H1 (cell line): ENCODE data around the gene CA5A. TPM values are rescaled to one million over a fixed set of nuclear protein-coding genes. Genes with fewer than 3 reads are reported as not detected.

ENCODE experiments used
- CTCF ChIA-PET: fragments of 300-600 bp; sonication (Branson Sonifier 250); formaldehyde crosslinking; loops from one replicate; lab custom pipeline; 2021; ENCODE audit not compliant: partially characterized antibody; lab: Charles Lee
- POLR2A ChIA-PET: fragments of 300-600 bp; sonication (Branson Sonifier 250); formaldehyde crosslinking; loops from one replicate; lab custom pipeline; 2021; ENCODE audit warnings: inconsistent platforms; ENCODE audit not compliant: partially characterized antibody; lab: Charles Lee
- DNase-seq, 2 experiments: peaks; one replicate each; pipeline versions ENCODE4 v3.0.0 to v3.0.0-alpha.2; 2010 to 2022; ENCODE audit warnings: low spot score in 2 of 2, low read depth in 1 of 2, mixed read lengths in 1 of 2
- FAIRE-seq: peaks from 2 replicates; lab custom pipeline; 2011; peaks lifted over from hg19 to GRCh38; lab: Jason Lieb, UNC
- H2AFZ ChIP-seq: 2 replicates; pipeline ENCODE4 v1.8.1; 2012; ENCODE audit warnings: low read length, inconsistent platforms
- H2AK5ac ChIP-seq: 2 replicates; pipeline ENCODE4 v1.6.1; 2013; ENCODE audit warnings: low read depth, low read length
- H2BK120ac ChIP-seq: replicated peaks from 2 replicates; pipeline ENCODE3; 2013; ENCODE audit warnings: low read depth, low read length, inconsistent platforms
- H2BK12ac ChIP-seq: 2 replicates; pipeline ENCODE4 v1.6.1; 2013; ENCODE audit warnings: low read depth, low read length
- H2BK15ac ChIP-seq: 2 replicates; pipeline ENCODE4 v1.6.1; 2013; ENCODE audit warnings: low read length
- H2BK20ac ChIP-seq: 2 replicates; pipeline ENCODE4 v1.6.1; 2013; ENCODE audit warnings: low read length
- H2BK5ac ChIP-seq: 2 replicates; pipeline ENCODE4 v1.6.1; 2013; ENCODE audit warnings: low read depth, low read length
- H3K14ac ChIP-seq: 2 replicates; pipeline ENCODE4 v1.6.1; 2013; ENCODE audit warnings: inconsistent platforms; ENCODE audit not compliant: insufficient read length
- H3K18ac ChIP-seq: 2 replicates; pipeline ENCODE4 v1.6.1; 2013; ENCODE audit warnings: low read length; ENCODE audit errors: extremely low read depth
- H3K23ac ChIP-seq: 2 replicates; pipeline ENCODE4 v1.6.1; 2013; ENCODE audit warnings: inconsistent platforms; ENCODE audit not compliant: insufficient read length
- H3K23me2 ChIP-seq: 2 replicates; pipeline ENCODE4 v1.6.1; 2013; ENCODE audit warnings: low read depth, low read length
- H3K27ac ChIP-seq: 2 replicates; pipeline ENCODE4 v1.6.1; 2011; ENCODE audit warnings: low read depth, low read length, inconsistent platforms
- H3K27me3 ChIP-seq, 4 experiments: replicated peaks in 1 of 4; 1 replicate in 1 of 4; 2 replicates in 3 of 4; pipeline versions ENCODE4 v1.6.1 to v1.8.1; 2011 to 2013; ENCODE audit warnings: low read length in 3 of 4, mild to moderate bottlenecking in 3 of 4, inconsistent platforms in 2 of 4, mixed read lengths in 2 of 4, moderate library complexity in 1 of 4; ENCODE audit not compliant: control insufficient read depth in 3 of 4, insufficient read depth in 3 of 4; ENCODE audit errors: extremely low read depth in 1 of 4
- H3K36me3 ChIP-seq, 4 experiments: 2 replicates each; pipeline versions ENCODE4 v1.6.1 to v1.8.1; 2011 to 2013; ENCODE audit warnings: mild to moderate bottlenecking in 4 of 4, low read length in 3 of 4, moderate library complexity in 2 of 4, control low read depth in 1 of 4, inconsistent platforms in 1 of 4; ENCODE audit not compliant: insufficient read depth in 4 of 4, control insufficient read depth in 2 of 4
- H3K4ac ChIP-seq: replicated peaks from 2 replicates; pipeline ENCODE3; 2013; ENCODE audit warnings: low read length, low read depth, mixed read lengths, inconsistent platforms; ENCODE audit not compliant: insufficient read length
- H3K4me1 ChIP-seq, 4 experiments: replicated peaks in 1 of 4; 1 replicate in 1 of 4; 2 replicates in 3 of 4; pipeline versions ENCODE4 v1.6.1 to v1.8.1; 2011 to 2013; ENCODE audit warnings: low read length in 3 of 4, inconsistent platforms in 2 of 4, mixed read lengths in 1 of 4; ENCODE audit not compliant: insufficient read depth in 4 of 4, control insufficient read depth in 3 of 4
- H3K4me2 ChIP-seq, 2 experiments: 2 replicates each; pipeline versions ENCODE4 v1.6.1 to v1.8.1; 2011 to 2013; ENCODE audit warnings: low read depth in 2 of 2, low read length in 2 of 2, control low read depth in 1 of 2, inconsistent platforms in 1 of 2, mild to moderate bottlenecking in 1 of 2; ENCODE audit not compliant: insufficient read depth in 1 of 2
- H3K4me3 ChIP-seq, 4 experiments: fragments of 200-600, 300-600 bp in 1 of 4; sonication (generic), shearing (Covaris generic), sonication (Bioruptor Twin) in 1 of 4; 2 replicates each; pipeline versions ENCODE4 v1.5.1 to v1.8.1; 2011 to 2016; ENCODE audit warnings: low read length in 4 of 4, low read depth in 3 of 4, control low read depth in 2 of 4, inconsistent platforms in 2 of 4, mild to moderate bottlenecking in 2 of 4, mixed read lengths in 1 of 4, moderate library complexity in 1 of 4; ENCODE audit not compliant: insufficient read depth in 2 of 4; ENCODE audit errors: extremely low read depth in 1 of 4
- H3K56ac ChIP-seq: replicated peaks from 2 replicates; pipeline ENCODE3; 2013; ENCODE audit warnings: low read depth, mild to moderate bottlenecking, mixed read lengths, low read length, inconsistent platforms; ENCODE audit not compliant: insufficient read length
- H3K79me1 ChIP-seq: 2 replicates; pipeline ENCODE4 v1.6.1; 2013; ENCODE audit warnings: low read depth, low read length, control low read depth
- H3K79me2 ChIP-seq, 2 experiments: 2 replicates each; pipeline versions ENCODE4 v1.6.1 to v1.8.1; 2012 to 2013; ENCODE audit warnings: low read length in 2 of 2, mild to moderate bottlenecking in 2 of 2, inconsistent platforms in 1 of 2; ENCODE audit not compliant: insufficient read depth in 2 of 2, control insufficient read depth in 1 of 2
- H3K9ac ChIP-seq, 4 experiments: replicated peaks in 1 of 4; 1 replicate in 1 of 4; 2 replicates in 3 of 4; pipeline versions ENCODE4 v1.6.1 to v1.8.1; 2011 to 2013; ENCODE audit warnings: low read depth in 3 of 4, low read length in 3 of 4, control low read depth in 2 of 4, mild to moderate bottlenecking in 2 of 4, moderate library complexity in 2 of 4, inconsistent platforms in 1 of 4; ENCODE audit errors: extremely low read depth in 1 of 4
- H3K9me3 ChIP-seq, 2 experiments: 2 replicates each; pipeline versions ENCODE4 v1.6.1 to v1.8.1; 2012 to 2013; ENCODE audit warnings: mild to moderate bottlenecking in 2 of 2, moderate library complexity in 2 of 2, control low read depth in 1 of 2, inconsistent platforms in 1 of 2, low read depth in 1 of 2, low read length in 1 of 2, mixed read lengths in 1 of 2; ENCODE audit not compliant: insufficient read depth in 2 of 2
- H4K20me1 ChIP-seq, 2 experiments: replicated peaks in 1 of 2; 2 replicates each; pipeline versions ENCODE3 to v1.8.1; 2011 to 2013; ENCODE audit warnings: inconsistent platforms in 2 of 2, low read length in 2 of 2, mild to moderate bottlenecking in 1 of 2; ENCODE audit not compliant: insufficient read depth in 2 of 2, control insufficient read depth in 1 of 2
- H4K5ac ChIP-seq: 2 replicates; pipeline ENCODE4 v1.6.1; 2013; ENCODE audit warnings: low read length, low read depth, mixed read lengths, inconsistent platforms; ENCODE audit not compliant: insufficient read length
- H4K8ac ChIP-seq: 2 replicates; pipeline ENCODE4 v1.8.0; 2013; ENCODE audit warnings: mild to moderate bottlenecking, moderate library complexity, low read length, inconsistent platforms; ENCODE audit not compliant: insufficient read depth; ENCODE audit errors: extremely low read depth
- H4K91ac ChIP-seq: replicated peaks from 2 replicates; pipeline ENCODE3; 2013; ENCODE audit warnings: low read length, mixed read lengths, inconsistent platforms; ENCODE audit not compliant: insufficient read length
- CBX8 ChIP-seq: fragments of 300-800, 300-1000 bp; sonication (generic); IDR thresholded peaks from 2 replicates; pipeline ENCODE4 v1.7.1; 2016; ENCODE audit warnings: low read depth, low read length, borderline replicate concordance
- E2F6 ChIP-seq: IDR thresholded peaks from 2 replicates; pipeline ENCODE4 v1.6.1; 2012; ENCODE audit warnings: inconsistent platforms
- WGBS, 2 experiments: shearing (Covaris generic) in 1 of 2; methylation state at CpG; one replicate each; pipeline versions ENCODE4 v1.1.6 to v1.1.7; 2013 to 2015; ENCODE audit warnings: low lambda C conversion rate in 2 of 2, mixed read lengths in 2 of 2, inconsistent platforms in 1 of 2, low coverage in 1 of 2, missing lambda C conversion rate in 1 of 2; ENCODE audit not compliant: insufficient replicate concordance in 2 of 2, insufficient coverage in 1 of 2, insufficient read length in 1 of 2; ENCODE audit errors: extremely low coverage in 1 of 2, missing lambda C conversion rate in 1 of 2; 5-methylcytosine and 5-hydroxymethylcytosine counted together
- polyA plus RNA-seq, 7 experiments: library from polyadenylated mRNA; depleted of rRNA in 3 of 7; stranded (reverse) in 5 of 7; unstranded in 2 of 7; fragments of >200 nt in 5 of 7; fragments of 200-250 nt in 2 of 7; gene quantifications; 1 replicate in 5 of 7; 2 replicates in 1 of 7; 4 replicates in 1 of 7; pipeline versions ENCODE4 v1.2.1 to v1.2.3, GENCODE V29; 2011 to 2013; ENCODE audit warnings: missing spikeins in 2 of 7, mixed read lengths in 2 of 7
- total RNA-seq: library from RNA; stranded (reverse); fragmentation: NEBNext Ultra II Directional; extraction: Animal tissue kit (Norgen Biotek cat#: 25700); gene quantifications from 2 replicates; pipeline ENCODE4 v1.2.1, GENCODE V29; 2021

Gene CA5A
- total and polyA plus RNA-seq, 2 of the 8 experiments (the other 6 are each of a cell fraction or from before 2014, with no cell fraction given), result not detected

DNA sequence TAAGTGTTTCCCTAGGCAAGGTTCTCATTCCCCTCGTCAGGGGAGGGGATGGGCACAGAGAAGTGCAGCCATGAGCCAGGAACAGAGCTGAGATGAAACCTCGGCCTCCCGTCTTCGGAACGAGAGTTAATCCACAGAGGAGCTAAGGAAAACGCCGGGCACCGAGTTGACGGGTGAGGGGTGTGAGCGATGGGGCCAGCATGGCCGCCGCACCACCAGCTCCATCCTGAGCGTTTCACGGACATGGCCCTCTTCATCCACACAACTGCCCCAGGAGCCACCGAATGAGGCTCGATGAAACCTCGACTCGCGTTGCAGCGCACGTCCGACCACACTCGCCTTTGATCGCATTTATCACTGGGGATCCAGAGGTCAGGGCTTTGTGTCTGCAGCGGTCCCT, 21.5 kb downstream of the CA5A start:
- Histone ChIP-seq H4K91ac (no peak overlapping the region), H3K23ac (no peak overlapping the region), H3K14ac (no peak overlapping the region), H2BK120ac (no peak overlapping the region), H3K4me3 (no peak overlapping the region), H3K27ac (no peak overlapping the region), H3K18ac (no peak overlapping the region), H3K27me3 (no peaks in the 10 kb centered on the region), H2AK5ac (no peak overlapping the region), H3K9me3 (no peaks in the 10 kb centered on the region), H3K79me2 (no peaks in the 10 kb centered on the region), H3K36me3 (no peaks in the 10 kb centered on the region), H3K56ac (no peak overlapping the region), H3K9ac (no peak overlapping the region), H2BK12ac (no peak overlapping the region), H4K5ac (no peak overlapping the region), H4K8ac (no peak overlapping the region), H3K79me1 (no peaks in the 10 kb centered on the region), H3K23me2 (no peaks in the 10 kb centered on the region), H3K4me2 (no peak overlapping the region), H2BK20ac (no peak overlapping the region), H2BK5ac (no peak overlapping the region), H3K4me1 (peaks cover 0 to 2% (median 0%) of the 10 kb centered on the region in 4 experiments; a peak in 2 of 7 replicates), H2AFZ (no peak overlapping the region), H3K4ac (no peak overlapping the region), H2BK15ac (no peak overlapping the region; the same call in 1 of the 2 replicates), H4K20me1 (peaks cover 0 to 3% of the 10 kb centered on the region in 2 experiments)
- WGBS, 2 experiments, result 92% methylated on average over 25 of the region's 25 CpGs; no CpG with 5 or more reads in 1 of the 2 experiments
- FAIRE-seq, result no peak
- POLR2A ChIA-PET, result no interaction called here
- DNase-seq, result no peak
- CTCF ChIA-PET, result interaction anchor here (0.6 to 4.1 kb wide), 9 partner anchors 10 to 249 kb away, joined by 3 to 21 read pairs (median 3); no protein-coding TSS in a partner anchor
- TF ChIP-seq E2F6, result no peak
- no peak for TF ChIP-seq CBX8
